Activated T-helper 1 cell treated with Interleukin-2 at 50 U/mL for 16 hours (primary cell): ENCODE data around the gene HOMER2.

Source experiments
- DNase-seq: peaks from one replicate; pipeline ENCODE4 v3.0.0-alpha.2; 2020; ENCODE audit warnings: low read depth

Gene HOMER2

DNA sequence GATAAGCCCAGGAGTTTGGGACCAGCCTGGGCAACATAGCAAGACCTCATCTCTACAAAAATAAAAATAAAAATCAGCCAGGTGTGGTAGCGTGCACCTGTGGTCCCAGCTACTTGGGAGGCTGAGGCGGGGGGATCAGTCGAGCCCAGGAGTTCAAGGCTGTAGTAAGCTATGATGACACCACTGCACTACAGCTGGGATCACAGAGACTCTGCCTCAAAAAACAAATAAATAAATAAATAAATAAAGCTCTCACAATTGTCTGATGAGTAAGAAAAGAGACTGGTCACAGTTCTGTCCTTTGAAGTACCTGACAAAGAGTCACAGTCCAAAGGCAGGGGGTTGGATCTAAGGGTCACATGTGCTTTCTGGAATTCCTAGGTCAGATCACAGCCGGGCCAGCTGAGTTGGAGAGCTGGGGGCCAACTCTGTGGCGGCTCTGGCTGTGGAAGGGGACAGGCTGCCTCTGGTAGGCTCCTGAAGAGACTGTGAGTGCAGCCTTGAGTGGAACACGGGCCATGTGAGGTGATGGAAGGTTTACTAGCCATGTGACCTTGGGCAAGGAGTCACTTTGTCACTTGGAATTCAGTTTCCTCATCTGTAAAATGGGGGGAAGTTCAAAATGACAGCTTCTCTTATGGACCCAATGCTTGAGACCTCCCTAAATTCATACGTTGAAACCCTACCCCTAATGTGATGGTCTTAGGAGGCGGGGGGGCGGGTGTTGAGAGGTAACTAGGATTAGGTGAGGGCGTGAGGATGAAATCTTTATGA lies 95.9 kb downstream of the HOMER2 start:
- no peak for DNase-seq

- no peak for DNase-seq
Observed at GRCh38 chr15:82855286-82856100, 97.0 kb downstream of the HOMER2 start.

DNA sequence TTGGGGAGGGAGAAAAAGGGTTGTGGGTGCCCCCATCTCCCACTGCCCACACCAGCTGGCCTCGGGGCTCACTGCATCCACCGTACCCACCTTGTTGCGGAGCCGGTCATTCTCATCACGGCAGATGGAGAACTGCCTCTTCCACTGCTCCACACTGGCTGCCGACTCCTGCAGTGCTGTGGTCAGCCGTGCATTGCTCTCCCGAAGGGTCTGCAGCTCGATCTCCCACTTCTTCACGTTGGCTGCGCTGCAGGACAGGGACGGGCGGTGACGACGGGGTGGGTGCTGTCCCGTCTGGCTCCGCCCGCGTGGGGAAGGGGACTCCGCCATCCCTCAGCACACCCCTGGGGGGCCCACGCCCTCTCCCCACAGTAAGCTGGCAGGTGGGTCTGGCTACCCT lies 98.0 kb downstream of the HOMER2 start:
- DNase-seq = no peak

GRCh38 chr15:82852941-82853561 lies 99.5 kb downstream of the HOMER2 start:
- no peak for DNase-seq

DNA sequence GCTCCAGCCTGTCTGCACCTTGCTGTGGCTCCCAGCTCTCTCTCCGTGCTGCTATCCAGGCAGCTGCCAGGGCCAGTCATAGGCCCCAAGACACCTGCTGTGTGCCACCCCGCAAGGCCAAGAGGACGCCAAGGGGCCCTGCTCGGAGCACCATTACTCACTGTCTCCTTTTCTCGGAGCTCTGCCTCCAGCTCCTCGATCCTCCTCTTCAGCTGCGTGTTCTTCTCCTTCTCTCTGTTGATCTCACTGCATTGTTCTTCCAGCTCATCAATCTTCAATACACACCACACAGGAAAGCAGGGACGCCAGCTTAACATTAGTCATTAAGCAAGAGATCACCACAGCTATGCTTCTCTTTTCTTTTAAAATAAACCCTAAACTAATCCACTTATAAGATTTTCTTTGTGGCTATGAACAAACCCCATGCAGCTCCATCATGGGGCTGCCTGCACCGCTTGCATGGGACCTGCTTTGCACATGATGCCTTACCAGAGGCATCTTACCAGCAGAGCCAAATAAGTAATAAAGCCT lies 100.5 kb downstream of the HOMER2 start:
- DNase-seq = no peak

DNA sequence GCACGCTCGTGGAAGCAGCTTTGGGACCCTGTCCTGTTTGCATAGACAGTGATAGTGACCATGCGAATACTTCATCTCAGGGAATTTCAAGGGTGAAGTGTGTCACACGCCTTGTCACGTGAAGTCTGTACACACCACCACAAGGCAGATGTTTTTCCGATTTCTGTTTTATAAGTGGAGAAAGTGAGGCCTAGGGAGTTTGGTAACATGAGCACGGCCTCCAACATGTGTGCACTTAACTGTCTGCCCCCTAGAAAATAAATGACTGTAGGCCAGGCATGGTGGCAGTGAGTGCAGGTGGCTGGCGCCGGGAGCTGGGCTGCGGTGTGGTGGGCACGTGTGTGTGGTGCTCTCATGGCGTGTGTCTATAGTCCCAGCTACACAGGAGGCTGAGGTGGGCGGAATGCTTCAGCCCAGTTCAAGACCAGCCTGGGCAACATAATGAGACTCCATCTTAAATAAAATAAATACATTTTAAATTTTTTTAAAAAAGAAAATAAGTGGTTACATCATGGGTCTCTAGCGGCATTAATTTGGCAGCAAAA lies 101.1 kb downstream of the HOMER2 start:
- DNase-seq = no peak

- no peak for DNase-seq
Observed at GRCh38 chr15:82850731-82851130, 101.8 kb downstream of the HOMER2 start.

DNA sequence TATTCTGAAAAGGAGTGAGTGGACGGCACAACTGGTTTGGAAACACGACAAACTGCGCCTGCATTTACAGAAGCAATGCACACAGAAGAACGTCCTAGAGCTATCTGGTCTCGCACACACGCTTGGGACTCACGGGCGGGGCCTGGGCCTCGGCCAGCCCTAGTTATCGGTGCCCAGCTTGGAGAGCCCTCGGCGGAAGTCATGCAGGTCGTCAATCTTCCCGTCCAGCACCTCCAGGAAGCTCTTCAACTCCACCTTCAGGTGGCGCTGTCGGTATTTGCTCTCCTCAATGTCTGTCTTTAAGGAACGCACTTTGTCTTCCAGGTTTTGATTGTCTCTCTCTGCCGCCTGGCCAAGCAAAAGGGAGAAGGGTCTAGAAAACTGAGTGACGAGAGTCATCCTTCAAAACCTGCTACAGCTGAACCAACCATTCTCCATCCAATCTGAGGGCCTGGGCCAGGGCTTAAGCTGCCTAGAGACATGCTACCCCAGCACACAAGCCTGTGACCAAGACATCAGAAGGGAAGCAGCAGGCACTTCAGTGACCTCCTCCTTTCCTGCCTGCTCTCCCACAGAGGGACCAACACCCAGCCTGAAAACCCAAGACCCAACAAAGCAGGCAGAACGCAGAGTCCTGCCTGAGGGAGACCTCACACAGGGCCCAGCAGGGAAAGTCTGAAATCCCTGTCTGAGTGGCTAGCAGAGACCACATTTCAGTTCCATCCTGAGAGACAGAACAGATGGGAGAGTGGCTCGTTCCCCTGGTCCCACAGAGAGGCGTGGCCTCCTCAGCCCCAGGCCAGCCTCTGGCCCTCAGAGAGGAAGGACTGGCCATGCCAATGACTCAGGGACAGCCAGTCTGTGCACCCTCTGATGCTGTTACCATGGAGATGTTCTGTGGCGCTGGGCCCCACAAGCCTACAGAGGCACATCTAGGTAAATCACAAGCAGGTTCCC lies 102.7 kb downstream of the HOMER2 start:
- DNase-seq = no peak

DNA sequence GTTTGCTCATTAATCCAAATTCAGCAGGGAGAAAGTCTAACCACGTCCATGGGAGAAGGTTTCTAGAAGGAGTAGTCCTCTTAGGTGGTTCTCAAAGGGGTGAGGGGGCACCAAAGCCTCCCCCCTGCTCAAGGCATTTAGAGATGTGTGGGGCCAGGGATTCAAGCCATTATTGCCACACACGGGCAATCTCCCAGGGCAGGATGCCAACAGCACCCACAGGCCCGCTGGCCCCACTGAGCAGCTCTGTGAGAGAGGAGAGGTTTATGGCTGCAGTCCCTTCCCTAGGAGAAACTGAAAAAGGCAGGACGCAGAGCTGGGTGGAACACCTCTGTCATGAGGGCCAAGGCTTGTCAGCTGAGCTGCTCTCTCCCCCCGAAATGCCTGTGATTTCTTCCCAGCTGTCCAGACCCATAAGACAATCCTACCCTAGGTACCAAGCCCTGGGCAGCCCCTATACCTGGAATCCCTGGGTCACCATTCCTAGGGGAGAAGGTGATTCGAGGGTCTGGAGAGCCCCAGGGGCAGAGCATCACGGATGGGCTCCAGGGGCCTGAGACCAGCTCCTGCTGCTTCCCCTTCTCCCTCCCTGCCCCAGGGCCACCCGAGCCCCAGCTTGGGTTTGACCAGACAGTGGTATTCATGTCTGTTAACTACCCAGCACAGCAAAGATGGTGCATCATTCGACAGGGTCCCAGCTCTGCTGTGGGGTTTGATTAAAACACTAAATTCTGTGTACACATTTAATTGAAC lies 104.1 kb downstream of the HOMER2 start:
- DNase-seq = no peak

- DNase-seq = no peak
Observed at GRCh38 chr15:82847703-82848102, 104.8 kb downstream of the HOMER2 start.

DNA sequence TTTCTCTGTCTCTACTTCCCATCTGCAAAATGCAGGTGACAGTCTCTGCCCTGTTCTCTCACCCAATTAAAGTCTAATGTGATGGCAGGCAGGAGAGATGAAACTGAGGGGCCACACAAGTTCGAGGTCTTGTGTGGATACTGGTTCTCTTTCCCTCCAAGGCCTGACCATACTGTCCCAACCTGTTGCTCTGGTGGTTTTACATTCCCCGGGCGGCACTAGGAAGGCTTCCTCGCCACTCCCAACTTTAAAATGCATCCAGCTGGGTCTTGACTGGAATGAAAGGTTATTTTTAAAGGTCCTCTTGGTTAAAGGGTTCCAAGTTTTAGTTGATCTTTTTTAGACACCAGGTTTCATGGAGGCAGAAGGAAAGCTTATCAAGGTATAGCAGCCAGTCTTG lies 105.9 kb downstream of the HOMER2 start:
- DNase-seq = no peak

DNA sequence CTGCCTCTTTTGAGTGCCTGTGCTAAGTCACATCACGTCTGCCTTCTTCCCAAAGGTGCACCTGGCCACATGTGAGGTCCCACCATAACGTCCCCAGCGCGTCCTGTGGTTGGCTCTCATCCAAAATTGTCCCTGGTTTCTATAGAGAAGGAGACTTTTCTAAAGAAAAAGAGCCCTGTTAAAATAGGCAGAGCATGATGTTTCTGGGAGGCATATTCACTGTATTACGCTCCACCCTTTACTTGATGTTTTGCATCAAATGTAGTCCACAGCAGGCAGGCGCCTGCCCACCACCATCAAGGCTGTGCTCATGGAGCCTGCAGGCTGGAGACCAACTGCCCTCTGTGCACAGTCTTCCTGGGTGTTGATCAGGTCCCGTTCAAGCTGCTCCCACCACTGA lies 106.8 kb downstream of the HOMER2 start:
- no peak for DNase-seq

- no peak for DNase-seq
Observed at GRCh38 chr15:82843566-82843965, 109.0 kb downstream of the HOMER2 start.

DNA sequence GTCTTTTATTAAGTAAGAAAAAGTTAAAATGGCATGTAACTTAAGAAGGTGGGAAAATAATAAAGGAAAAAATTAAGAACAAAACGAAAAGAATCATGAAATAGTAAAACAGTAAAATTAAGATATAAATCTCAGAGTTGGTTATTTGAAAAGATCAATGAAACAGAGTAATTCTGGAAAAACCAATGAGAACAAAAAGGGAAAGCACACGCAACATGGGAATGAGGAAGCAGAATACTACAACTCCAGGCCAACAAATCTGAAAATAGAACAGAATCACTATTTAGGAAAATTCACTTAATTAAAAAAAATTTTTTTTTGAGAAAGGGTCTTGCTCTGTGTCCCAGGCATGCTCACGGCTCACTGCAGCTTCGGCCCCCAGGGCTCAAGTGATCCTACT lies 112.4 kb downstream of the HOMER2 start:
- no peak for DNase-seq

- DNase-seq = no peak
Observed at GRCh38 chr15:82839136-82839535, 113.4 kb downstream of the HOMER2 start.

DNA sequence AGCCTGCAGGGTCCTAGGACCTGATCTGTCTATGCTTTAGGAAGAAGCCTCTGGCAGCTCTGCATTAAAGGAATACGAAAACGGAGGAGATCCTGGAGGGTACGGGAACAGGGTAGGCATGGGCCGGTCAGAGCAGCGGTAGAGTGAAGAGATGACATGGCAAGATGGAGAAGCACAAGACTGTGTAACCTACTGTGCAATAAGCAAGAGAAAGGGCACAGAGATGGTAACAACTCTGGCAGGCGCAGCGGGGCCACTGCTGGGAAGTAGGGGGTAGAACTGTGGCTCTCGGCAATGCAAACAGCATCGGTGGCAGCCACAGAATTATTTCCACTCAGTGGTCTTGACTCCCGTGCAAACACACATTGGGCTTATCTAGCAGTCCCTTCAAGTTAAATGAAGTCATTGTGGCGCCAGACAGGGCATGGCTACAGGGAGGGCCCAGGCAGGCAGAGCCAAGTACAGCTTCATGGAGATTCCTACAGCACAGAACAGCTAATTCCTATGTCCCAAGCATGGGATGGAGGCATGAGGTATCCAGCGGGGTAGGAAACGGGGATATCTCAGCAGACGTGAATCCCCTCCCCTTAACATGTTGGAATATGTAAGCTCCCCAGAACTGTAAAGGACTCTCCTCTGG lies 114.3 kb downstream of the HOMER2 start:
- no peak for DNase-seq

DNA sequence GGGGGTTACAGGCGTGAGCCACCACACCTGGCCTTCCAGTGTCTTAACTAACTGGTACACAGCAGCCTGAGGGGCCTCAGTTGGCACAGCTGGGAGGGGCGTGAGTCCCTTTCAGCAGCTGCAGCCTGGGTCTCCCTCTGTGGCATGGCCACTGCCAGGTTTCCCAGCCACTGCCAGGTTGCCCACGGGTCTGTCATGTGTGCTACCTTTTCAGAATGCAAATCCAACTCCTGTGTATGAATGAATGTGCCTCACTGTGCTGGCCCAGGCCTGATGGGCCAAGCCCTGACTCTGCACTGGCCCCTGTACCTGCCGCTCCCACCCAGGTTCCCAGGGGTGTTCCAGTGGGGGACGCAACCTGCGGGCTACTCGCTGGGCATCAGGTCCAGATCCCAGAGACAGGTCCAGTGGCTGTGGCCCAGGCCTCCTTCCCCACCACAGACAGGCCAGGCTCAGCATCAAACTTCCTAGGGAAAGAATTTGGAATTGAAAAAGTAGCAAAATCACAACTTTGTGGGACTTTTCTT lies 117.1 kb downstream of the HOMER2 start:
- DNase-seq = no peak

DNA sequence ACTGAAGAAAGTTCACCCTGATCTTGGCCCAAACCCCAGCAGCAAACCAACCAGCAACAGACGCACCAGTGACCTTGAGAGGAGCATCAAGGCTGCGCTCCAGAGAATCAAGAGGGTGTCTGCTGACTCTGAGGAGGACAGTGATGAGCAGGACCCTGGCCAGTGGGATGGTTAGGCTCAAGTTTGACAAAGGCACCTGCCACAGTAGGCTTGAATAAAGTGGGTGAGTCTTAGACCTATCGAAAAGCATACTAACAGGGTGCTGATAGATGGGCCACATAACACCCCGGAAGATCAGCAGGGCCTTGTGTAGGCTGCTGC lies 119.2 kb downstream of the HOMER2 start:
- DNase-seq = no peak

GRCh38 chr15:82832601-82833361 lies 119.7 kb downstream of the HOMER2 start:
- DNase-seq = no peak
